ENCODE data around the gene POM121.
"Not testable (repeated sequence)": the region's sequence is repeated elsewhere in the genome, so short reads cannot be mapped to it uniquely, and the experiment has no call there.

The POM121 gene

DNA sequence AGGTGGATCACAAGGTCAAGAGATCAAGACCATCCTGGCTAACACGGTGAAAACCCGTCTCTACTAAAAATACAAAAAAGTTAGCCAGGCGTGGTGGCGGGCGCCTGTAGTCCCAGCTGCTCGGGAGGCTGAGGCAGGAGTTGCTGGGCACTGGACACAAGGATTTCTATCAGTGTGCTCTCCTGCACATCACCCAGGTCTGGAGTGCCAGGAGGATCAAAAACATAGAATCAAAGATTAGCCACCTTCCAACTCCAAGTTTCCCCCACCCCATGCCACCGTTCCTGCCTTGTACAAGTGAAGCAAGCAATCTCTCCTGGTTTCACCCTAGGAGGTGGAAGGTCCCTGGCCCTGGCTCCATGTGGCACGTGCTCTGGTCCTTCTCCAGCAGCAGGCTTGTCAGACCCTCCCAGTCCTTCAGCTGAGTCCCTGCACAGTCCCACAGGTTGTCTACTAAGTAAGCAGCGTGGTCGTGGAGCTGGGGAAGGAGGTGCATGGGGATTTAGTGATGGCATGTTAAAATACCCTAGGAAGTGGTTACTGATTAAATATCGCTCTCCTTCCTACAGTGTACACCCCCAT, 73.1 kb downstream of the POM121 start:
- DNase-seq (ENCODE audit: low spot score) = not testable (repeated sequence)
